HG03442 (cell line): Measurements from ENCODE around the gene TMC7.
A peak's percentile ranks its signal among the peaks of the same experiment; 100 is the strongest.

Experiments used
- ATAC-seq: cut with Tn5 transposase; IDR thresholded peaks from one replicate; pipeline ENCODE4 v1.9.1; 2021; ENCODE audit warnings: mild to moderate bottlenecking, moderate library complexity; ENCODE audit not compliant: unreplicated experiment

Gene TMC7

GRCh38 chr16:19021747-19022146, 38.0 kb downstream of the TMC7 start:
- ATAC-seq = no peak

DNA sequence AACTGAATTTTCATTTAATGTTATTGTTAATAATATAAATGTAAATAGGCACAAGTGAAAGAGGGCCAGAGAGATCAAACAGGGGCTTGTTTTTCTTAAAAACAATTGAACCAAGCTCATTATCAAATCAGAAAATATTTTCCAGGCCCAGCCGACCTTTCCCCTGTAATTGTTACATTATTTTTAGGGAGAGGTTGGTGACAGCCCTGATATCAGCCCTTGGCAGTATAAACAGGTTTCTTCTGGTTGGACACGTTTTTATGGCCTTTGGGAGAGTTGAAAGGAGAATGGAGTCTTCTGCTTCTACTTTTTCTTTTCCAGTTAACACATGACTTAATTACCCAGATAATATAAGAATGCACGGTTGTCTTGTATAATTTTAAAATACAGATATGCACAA, 43.7 kb downstream of the TMC7 start:
- no peak for ATAC-seq

DNA sequence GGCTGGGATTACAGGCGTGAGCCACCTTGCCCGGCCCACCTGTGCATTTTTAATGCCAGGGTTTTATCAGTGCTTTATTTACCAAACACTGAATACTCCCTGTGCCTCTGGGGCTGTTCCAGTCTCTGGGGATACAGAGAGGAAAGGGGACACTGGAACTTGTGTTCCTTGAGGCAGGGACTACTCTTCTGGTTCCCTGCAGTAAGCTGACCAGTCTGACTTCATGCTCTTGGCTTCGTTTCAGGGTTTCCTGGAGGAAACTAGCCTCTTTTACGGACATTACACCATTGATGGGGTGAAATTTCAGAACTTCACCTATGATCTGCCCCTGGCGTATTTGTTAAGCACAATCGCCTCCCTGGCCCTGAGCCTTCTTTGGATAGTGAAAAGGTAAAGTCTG, 46.2 kb downstream of the TMC7 start:
- ATAC-seq = no peak

DNA sequence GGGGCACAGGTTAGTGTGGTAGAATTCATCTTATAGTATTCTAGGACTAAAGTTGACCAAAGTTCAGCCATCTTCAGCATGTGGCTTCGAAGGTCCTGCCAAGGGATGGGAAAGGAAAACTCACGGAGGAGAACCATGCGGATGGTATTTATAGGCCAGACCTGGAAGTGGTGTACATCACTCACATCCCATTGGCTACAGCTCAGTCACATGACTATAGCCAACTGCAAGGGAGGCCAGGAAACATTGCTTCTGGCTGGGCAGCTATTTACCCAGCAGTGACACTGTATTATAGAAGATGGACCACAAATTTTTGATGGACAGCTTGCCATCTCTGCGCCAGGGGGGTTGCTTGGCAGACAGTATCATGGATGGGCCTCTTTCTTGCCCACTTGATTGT, 48.0 kb downstream of the TMC7 start:
- no peak for ATAC-seq

DNA sequence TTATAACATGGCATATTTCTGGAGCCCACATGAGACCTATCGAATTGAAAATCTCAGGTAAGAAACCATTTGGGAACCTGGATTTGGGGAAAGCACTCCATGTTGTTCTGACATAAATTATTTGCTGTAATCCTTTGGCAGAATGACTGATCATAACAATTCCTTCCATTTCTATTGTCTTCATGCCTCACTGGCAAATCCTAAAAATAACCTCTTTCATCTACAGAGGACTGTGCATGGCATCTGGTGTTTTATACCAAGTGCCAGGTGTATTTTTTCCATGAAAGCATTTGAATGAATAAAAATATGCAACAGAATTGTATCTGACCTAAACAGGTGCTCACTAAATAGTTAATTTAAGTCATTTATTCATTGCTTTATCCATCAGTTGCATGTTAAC, 50.0 kb downstream of the TMC7 start:
- no peak for ATAC-seq

DNA sequence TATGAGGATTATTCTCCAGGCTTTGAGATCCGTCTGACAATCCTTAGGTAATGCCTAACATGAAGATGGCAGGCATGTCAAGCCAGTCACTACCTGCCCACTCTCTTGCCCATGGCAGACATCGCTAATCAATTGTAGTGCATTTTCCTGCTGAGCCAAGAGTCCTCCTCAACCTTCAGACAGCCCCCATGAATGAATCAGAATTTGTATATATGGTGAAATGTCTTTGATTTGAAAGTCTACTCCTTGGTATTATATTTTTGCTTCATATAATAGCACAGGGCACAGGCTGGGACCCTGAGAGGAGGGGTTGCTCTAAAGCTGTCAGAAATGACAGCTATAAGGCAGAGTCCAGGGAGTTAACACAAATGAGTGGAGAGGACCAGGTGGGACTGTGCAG, 56.7 kb downstream of the TMC7 start:
- ATAC-seq = no peak

GRCh38 chr16:19044769-19045168, 61.0 kb downstream of the TMC7 start:
- no peak for ATAC-seq

DNA sequence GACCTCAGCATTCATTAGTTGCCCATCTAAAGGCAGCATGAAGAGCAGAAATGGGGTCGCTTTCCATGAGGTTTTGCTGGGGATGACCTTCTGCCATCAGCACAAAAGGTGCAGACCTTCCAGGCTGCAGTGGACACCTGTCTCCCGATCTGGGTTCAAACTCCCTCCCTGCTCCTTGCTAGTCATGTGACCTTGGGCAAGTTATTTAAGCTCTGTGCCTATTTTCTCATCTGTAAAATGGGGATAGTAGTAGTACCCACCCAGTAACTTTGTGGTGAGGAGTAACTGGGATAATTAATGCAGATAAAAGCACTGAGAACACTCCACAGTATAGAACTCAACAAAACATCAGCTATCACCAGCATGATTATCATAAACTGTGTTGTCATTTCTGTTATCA, 62.3 kb downstream of the TMC7 start:
- no peak for ATAC-seq

DNA sequence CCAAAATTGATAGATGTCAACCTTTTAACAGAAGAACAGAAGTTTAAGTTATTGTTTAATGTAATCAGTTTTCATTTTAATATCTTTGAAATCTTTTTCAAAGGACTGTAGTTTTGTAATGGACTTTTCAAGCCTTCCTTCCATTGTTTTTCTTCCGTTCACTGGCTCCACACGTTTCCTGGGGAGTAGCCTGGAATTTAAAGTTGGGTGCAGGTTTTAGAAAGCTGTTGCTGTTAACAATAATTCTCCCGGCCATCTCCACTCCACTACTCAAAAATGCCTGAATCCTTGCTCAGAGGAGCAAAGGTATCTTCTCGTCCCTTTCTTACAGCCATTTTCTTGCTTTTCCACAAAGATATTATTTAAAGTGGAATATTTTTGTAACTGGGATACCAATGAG, 79.0 kb downstream of the TMC7 start:
- ATAC-seq = no peak

- ATAC-seq = no peak
Measured at GRCh38 chr16:19066988-19067348, 83.2 kb downstream of the TMC7 start.

DNA sequence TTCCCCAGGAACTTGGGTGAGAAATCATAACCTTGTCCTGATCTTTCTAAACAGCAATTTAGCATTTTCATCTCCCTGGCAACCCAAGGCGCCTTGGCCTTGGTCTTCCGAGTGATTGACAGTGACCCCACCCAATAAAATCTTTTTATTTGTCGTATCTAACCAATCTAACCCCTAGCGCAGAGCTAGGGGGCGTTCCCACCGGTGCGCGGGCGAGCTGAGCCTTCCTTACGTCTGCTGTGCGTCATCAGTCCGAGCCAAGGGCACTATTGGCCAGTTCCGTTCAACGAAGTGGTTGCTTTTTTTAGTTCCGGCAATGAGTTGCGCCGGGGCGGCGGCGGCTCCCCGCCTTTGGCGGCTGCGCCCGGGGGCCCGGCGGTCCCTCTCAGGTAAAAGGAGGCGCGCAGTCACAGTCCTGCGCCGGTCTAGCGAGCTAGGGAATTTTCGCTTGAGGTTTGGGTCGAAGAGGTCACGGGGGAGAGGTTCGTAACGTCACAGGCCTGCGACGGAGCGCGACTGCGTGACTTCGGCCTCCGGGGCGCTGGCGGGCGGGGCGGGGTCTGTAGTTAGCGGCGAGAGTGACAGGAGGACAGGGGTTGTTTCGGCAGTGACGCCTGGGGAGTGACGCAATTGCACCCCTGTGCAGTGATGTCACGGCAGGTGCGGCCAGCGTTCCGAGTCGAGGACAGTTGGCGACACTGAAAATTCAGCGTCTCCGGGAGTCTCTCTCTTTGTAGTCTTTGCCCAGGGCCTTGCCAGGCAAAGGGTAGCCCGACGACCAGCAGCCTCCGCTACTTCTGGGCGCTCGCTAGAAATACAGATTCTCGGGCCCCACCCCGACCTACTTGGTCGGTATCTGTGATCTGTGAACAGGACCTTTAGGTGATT, 83.9 kb downstream of the TMC7 start, which contains the start of gene COQ7:
COQ7 (plus strand) TSS at position 266 of the 888 bp plus-strand sequence; CDS start at position 317, 51 bp downstream.
- peak; percentile 88 for ATAC-seq

- no peak for ATAC-seq
Measured at GRCh38 chr16:19068237-19068815, 84.6 kb downstream of the TMC7 start.

DNA sequence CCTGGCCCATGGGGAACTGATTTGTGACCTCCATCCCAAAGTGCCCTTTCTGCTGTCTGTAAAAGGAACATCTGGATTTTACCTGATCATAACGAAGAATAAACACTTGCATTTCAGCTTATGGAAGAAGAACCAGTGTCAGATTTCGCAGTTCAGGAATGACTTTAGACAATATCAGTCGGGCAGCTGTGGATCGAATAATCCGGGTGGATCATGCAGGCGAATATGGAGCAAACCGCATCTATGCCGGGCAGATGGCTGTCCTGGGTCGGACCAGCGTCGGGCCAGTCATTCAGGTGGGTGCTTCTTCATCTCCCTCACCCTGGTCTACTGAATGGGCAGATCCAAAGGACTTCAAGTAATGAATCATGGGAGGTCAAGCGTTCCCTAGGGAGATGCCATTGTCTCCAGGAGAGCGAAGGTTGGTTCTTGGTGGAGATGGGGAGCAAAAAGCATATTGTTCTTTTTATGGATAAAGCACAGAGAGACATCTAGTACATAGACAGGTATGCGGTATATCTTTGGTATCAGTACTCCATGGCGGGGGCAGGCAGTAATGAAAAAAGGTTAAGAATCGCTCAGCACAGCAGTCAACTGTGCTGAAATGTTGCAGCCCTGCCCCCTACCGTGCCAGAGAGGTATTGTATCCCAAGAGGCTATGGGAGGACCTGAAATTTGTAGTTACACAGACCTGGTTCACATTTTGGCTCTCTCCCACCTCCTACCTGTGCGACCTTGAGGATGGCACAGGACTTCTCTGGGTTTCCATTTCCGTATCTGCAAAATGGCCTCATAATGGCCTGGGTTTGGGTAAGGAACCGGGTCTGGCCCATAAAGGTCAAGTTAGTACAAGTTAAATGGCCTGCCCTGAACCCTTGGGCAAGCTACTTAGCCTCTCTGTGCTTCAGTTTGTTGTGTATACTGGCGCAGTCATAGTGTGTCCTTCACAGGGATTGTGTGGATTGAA, 88.4 kb downstream of the TMC7 start:
- no peak for ATAC-seq

- no peak for ATAC-seq
Measured at GRCh38 chr16:19073344-19073743, 89.6 kb downstream of the TMC7 start.

- ATAC-seq = no peak
Measured at GRCh38 chr16:19073863-19074262, 90.1 kb downstream of the TMC7 start.

DNA sequence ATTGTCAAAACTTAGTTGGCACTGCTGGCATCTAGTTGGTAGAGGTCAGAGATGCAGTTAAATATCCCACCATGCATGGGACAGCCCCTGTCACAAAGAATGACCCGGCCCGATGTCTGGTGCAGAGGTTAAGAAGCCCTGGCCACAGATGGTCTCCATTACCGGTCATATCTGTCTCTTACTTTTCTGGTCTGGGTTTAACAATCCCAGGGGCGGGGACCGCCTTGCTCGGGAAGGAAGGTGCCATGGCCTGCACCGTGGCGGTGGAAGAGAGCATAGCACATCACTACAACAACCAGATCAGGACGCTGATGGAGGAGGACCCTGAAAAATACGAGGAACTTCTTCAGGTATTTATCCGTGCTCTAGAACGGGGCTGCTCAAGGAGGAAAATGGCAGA, 91.8 kb downstream of the TMC7 start:
- no peak for ATAC-seq

GRCh38 chr16:19077879-19078278, 94.1 kb downstream of the TMC7 start:
- no peak for ATAC-seq

- no peak for ATAC-seq
Measured at GRCh38 chr16:19083670-19084069, 99.9 kb downstream of the TMC7 start.

- no peak for ATAC-seq
Measured at GRCh38 chr16:19084139-19084538, 100.4 kb downstream of the TMC7 start.

GRCh38 chr16:19084879-19085278, 101.1 kb downstream of the TMC7 start:
- no peak for ATAC-seq

- ATAC-seq = no peak
Measured at GRCh38 chr16:19085679-19086200, 102.0 kb downstream of the TMC7 start.
